IMR-90 (cell line): ENCODE results near the gene INPP5D. TPM values are rescaled to one million over a fixed set of nuclear protein-coding genes. Genes with fewer than 3 reads are reported as not detected.

Source experiments
- ATAC-seq: fragments of 200-7000 bp; cut with Tn5 transposase; 2 replicates; pipeline ENCODE4 v1.9.1; 2020; ENCODE audit warnings: low read depth, mild to moderate bottlenecking, moderate library complexity
- BruUV-seq: library from RNA; stranded (reverse); fragments of 400-500 nt; replicated peaks from 2 replicates; lab custom pipeline; 2021; lab: Mats Ljungman, UMichigan
- CTCF ChIA-PET: fragments of 300-600 bp; formaldehyde crosslinking; extraction: SDS; loops from one replicate; lab custom pipeline; 2021; ENCODE audit warnings: antibody characterized with exemption; lab: Yijun Ruan, JAX
- POLR2A ChIA-PET: fragments of 300-600 bp; sonication (Branson Sonifier 250); formaldehyde crosslinking; loops from one replicate; lab custom pipeline; 2022; ENCODE audit warnings: antibody characterized with exemption; ENCODE audit not compliant: unreplicated experiment; lab: Charles Lee
- DNase-seq: peaks from one replicate; pipeline ENCODE4 v3.0.0; 2013
- H2AFZ ChIP-seq: replicated peaks from 2 replicates; pipeline ENCODE3; 2013; ENCODE audit warnings: low read length, mild to moderate bottlenecking; ENCODE audit not compliant: poor library complexity
- H2AK5ac ChIP-seq: 2 replicates; pipeline ENCODE4 v1.6.1; 2013; ENCODE audit warnings: low read depth, low read length, inconsistent platforms
- H2AK9ac ChIP-seq: replicated peaks from 2 replicates; pipeline ENCODE3; 2013; ENCODE audit warnings: mild to moderate bottlenecking, low read depth, low read length, moderate library complexity; ENCODE audit not compliant: poor library complexity
- H2BK120ac ChIP-seq: 2 replicates; pipeline ENCODE4 v1.6.1; 2013; ENCODE audit warnings: low read depth, low read length, inconsistent platforms
- H2BK15ac ChIP-seq: 3 replicates; pipeline ENCODE4 v1.6.1; 2013; ENCODE audit warnings: low read depth, low read length, inconsistent platforms
- H2BK20ac ChIP-seq: 2 replicates; pipeline ENCODE4 v1.6.1; 2013; ENCODE audit warnings: low read depth, mild to moderate bottlenecking, inconsistent platforms, low read length, moderate library complexity
- H2BK5ac ChIP-seq: 2 replicates; pipeline ENCODE4 v1.6.1; 2013; ENCODE audit warnings: mild to moderate bottlenecking, low read depth, low read length, inconsistent platforms; ENCODE audit not compliant: poor library complexity, severe bottlenecking
- H3K14ac ChIP-seq: replicated peaks from 2 replicates; pipeline ENCODE4 v1.6.1; 2013; ENCODE audit warnings: low read depth, low read length, inconsistent platforms
- H3K18ac ChIP-seq: 2 replicates; pipeline ENCODE4 v1.6.1; 2013; ENCODE audit warnings: low read depth, low read length, control low read depth
- H3K23ac ChIP-seq: 2 replicates; pipeline ENCODE4 v1.6.1; 2013; ENCODE audit warnings: low read depth, low read length, inconsistent platforms
- H3K27ac ChIP-seq: 2 replicates; pipeline ENCODE4 v1.5.1; 2013; ENCODE audit warnings: mild to moderate bottlenecking, control low read depth, low read length; ENCODE audit not compliant: insufficient read depth
- H3K27me3 ChIP-seq: 2 replicates; pipeline ENCODE4 v1.6.1; 2013; ENCODE audit warnings: low read length; ENCODE audit not compliant: control insufficient read depth, insufficient read depth
- H3K36me3 ChIP-seq: 2 replicates; pipeline ENCODE4 v1.6.1; 2013; ENCODE audit warnings: low read length, mixed read lengths; ENCODE audit not compliant: control insufficient read depth, insufficient read depth
- H3K4ac ChIP-seq: 2 replicates; pipeline ENCODE4 v1.6.1; 2013; ENCODE audit warnings: low read depth, low read length, inconsistent platforms
- H3K4me1 ChIP-seq: 2 replicates; pipeline ENCODE4 v1.6.1; 2013; ENCODE audit warnings: low read length, mixed read lengths; ENCODE audit not compliant: control insufficient read depth, insufficient read depth
- H3K4me2 ChIP-seq: 2 replicates; pipeline ENCODE4 v1.6.1; 2013; ENCODE audit warnings: low read depth, mild to moderate bottlenecking, control low read depth, low read length, moderate library complexity
- H3K4me3 ChIP-seq: 2 replicates; pipeline ENCODE4 v1.5.1; 2013; ENCODE audit warnings: low read depth, mild to moderate bottlenecking, control low read depth, low read length, moderate library complexity; ENCODE audit not compliant: insufficient read depth
- H3K56ac ChIP-seq: 2 replicates; pipeline ENCODE4 v1.6.1; 2013; ENCODE audit warnings: low read length, inconsistent platforms; ENCODE audit not compliant: insufficient read depth; ENCODE audit errors: extremely low read depth
- H3K79me1 ChIP-seq, 2 experiments: 2 replicates each; pipeline ENCODE4 v1.6.1; 2013; ENCODE audit warnings: low read length in 2 of 2, inconsistent platforms in 1 of 2, low read depth in 1 of 2
- H3K9ac ChIP-seq: 2 replicates; pipeline ENCODE4 v1.6.1; 2013; ENCODE audit warnings: low read depth, low read length, control low read depth
- H3K9me1 ChIP-seq: 2 replicates; pipeline ENCODE4 v1.6.1; 2013; ENCODE audit warnings: low read length, inconsistent platforms; ENCODE audit not compliant: insufficient read depth
- H3K9me3 ChIP-seq: 2 replicates; pipeline ENCODE4 v1.6.1; 2013; ENCODE audit warnings: low read length; ENCODE audit not compliant: control insufficient read depth, insufficient read depth
- H4K20me1 ChIP-seq: 2 replicates; pipeline ENCODE4 v1.6.1; 2013; ENCODE audit warnings: low read length, inconsistent platforms; ENCODE audit not compliant: insufficient read depth
- H4K5ac ChIP-seq: 2 replicates; pipeline ENCODE4 v1.6.1; 2013; ENCODE audit warnings: mild to moderate bottlenecking, low read depth, low read length, control low read depth
- H4K8ac ChIP-seq, 2 experiments: 2 replicates each; pipeline ENCODE4 v1.6.1; 2013; ENCODE audit warnings: low read depth in 2 of 2, low read length in 2 of 2, control low read depth in 1 of 2, inconsistent platforms in 1 of 2
- H4K91ac ChIP-seq: 2 replicates; pipeline ENCODE4 v1.6.1; 2013; ENCODE audit warnings: low read depth, low read length, inconsistent platforms; ENCODE audit not compliant: insufficient read depth
- BHLHE40 ChIP-seq: fragments of 150-350 bp; IDR thresholded peaks from 2 replicates; pipeline ENCODE4 v1.6.1; 2016; ENCODE audit warnings: mild to moderate bottlenecking, low read depth, low read length
- CEBPB ChIP-seq: IDR thresholded peaks from 2 replicates; pipeline ENCODE4 v1.6.1; 2012; ENCODE audit warnings: low read depth, low read length, improper control_type of control experiment
- CHD1 ChIP-seq: IDR thresholded peaks from 2 replicates; pipeline ENCODE4 v1.6.1; 2012; ENCODE audit warnings: low read depth, low read length, improper control_type of control experiment
- FOS ChIP-seq: fragments of 150-350 bp; IDR thresholded peaks from 2 replicates; pipeline ENCODE4 v1.6.1; 2016; ENCODE audit warnings: low read depth, low read length
- MAZ ChIP-seq: IDR thresholded peaks from 2 replicates; pipeline ENCODE4 v1.6.1; 2012; ENCODE audit warnings: low read depth, mild to moderate bottlenecking, low read length, improper control_type of control experiment, moderate library complexity, borderline replicate concordance
- MXI1 ChIP-seq: IDR thresholded peaks from 2 replicates; pipeline ENCODE4 v1.6.1; 2012; ENCODE audit warnings: low read depth, mild to moderate bottlenecking, low read length, moderate library complexity, borderline replicate concordance
- NFE2L2 ChIP-seq: fragments of 150-350 bp; IDR thresholded peaks from 2 replicates; pipeline ENCODE4 v1.6.1; 2016; ENCODE audit warnings: low read depth, mild to moderate bottlenecking, low read length
- POLR2A ChIP-seq: IDR thresholded peaks from 2 replicates; pipeline ENCODE4 v1.6.1; 2012; ENCODE audit warnings: mild to moderate bottlenecking, low read depth, low read length
- RAD21 ChIP-seq: IDR thresholded peaks from 2 replicates; pipeline ENCODE4 v1.6.1; 2012; ENCODE audit warnings: low read length, improper control_type of control experiment
- RCOR1 ChIP-seq: IDR thresholded peaks from 2 replicates; pipeline ENCODE4 v1.6.1; 2012; ENCODE audit warnings: mild to moderate bottlenecking, low read length, improper control_type of control experiment; ENCODE audit not compliant: insufficient replicate concordance
- RFX5 ChIP-seq: IDR thresholded peaks from 2 replicates; pipeline ENCODE4 v1.8.0; 2012; ENCODE audit warnings: low read depth, mild to moderate bottlenecking, low read length, moderate library complexity
- SMC3 ChIP-seq: fragments of 150-350 bp; IDR thresholded peaks from 2 replicates; pipeline ENCODE4 v1.6.1; 2016; ENCODE audit warnings: low read depth, mild to moderate bottlenecking, antibody characterized with exemption, low read length, moderate library complexity
- whole genome bisulfite sequencing, 2 experiments: methylation state at CpG; one replicate each; pipeline versions ENCODE4 v1.1.5 to v1.1.7; 2013; ENCODE audit warnings: missing lambda C conversion rate in 2 of 2; ENCODE audit not compliant: insufficient read length in 1 of 2; ENCODE audit errors: extremely low coverage in 2 of 2; 5-methylcytosine and 5-hydroxymethylcytosine counted together
- dilution Hi-C: fragments of 300-500 bp; cut with HindIII; formaldehyde crosslinking; loops from one replicate; pipeline ENCODE4 v1.14.3; 2018; ENCODE audit warnings: low sequenced_read_pairs; ENCODE audit not compliant: unreplicated experiment
- in situ Hi-C: fragments of 300-500 bp; cut with MboI; formaldehyde crosslinking; loops from 3 replicates; pipeline ENCODE4 v1.14.3; 2019; ENCODE audit warnings: low sequenced_read_pairs, inconsistent platforms, mixed read lengths
- intact Hi-C: fragments of 100-400 bp; cut with micrococcal nuclease; formaldehyde crosslinking; loops from 2 replicates; pipeline ENCODE4 v1.10.0; 2022
- polyA plus RNA-seq, 3 experiments: library from polyadenylated mRNA; depleted of rRNA; stranded (reverse); fragments of >200 nt; gene quantifications; 2 replicates each; pipeline ENCODE4 v1.2.3, GENCODE V29; 2012; ENCODE audit warnings: low replicate concordance in 1 of 3
- total RNA-seq: library from RNA; depleted of rRNA; stranded (reverse); fragments of >200 nt; gene quantifications from 2 replicates; pipeline ENCODE4 v1.2.3, GENCODE V29; 2012
- TF ChIP-seq, protein P1 (sequence below): fragments of 150-350 bp; IDR thresholded peaks from 2 replicates; pipeline ENCODE4 v1.6.1; 2017; ENCODE audit warnings: mild to moderate bottlenecking, antibody characterized with exemption, low read length, low read depth
- TF ChIP-seq, protein P2 (sequence below): conservative IDR thresholded peaks from 2 replicates; pipeline ENCODE4 v1.5.1; 2012; ENCODE audit warnings: mild to moderate bottlenecking, low read depth, low read length, improper control_type of control experiment
- TF ChIP-seq, protein P3 (sequence below): fragments of 150-350 bp; IDR thresholded peaks from 2 replicates; pipeline ENCODE4 v1.6.1; 2016; ENCODE audit warnings: low read depth, mild to moderate bottlenecking, low read length, moderate library complexity, borderline replicate concordance

The INPP5D gene
- total and polyA plus RNA-seq, 2 of the 4 experiments (the other 2 are of a cell fraction) = 0.18 to 0.29 TPM

DNA sequence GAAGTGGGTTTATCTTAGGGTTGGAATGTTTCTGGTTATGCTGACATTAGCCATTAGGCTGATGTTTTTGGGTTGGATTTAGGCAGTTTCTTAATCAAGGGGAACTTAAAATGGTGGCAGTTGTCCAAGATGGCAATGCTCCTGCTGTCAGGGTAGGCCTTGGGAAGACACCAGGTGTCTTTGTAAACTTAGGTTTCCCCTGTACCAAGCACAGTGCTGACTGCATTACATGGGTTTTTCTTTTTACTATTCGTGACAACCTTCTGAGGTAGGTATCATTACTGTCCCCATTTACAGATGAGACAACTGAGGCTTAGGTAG is 190.8 kb downstream of the INPP5D start:
- peak overlapping the region; percentile 99 for H2AFZ ChIP-seq
- H4K5ac ChIP-seq = peak overlapping the region; percentile 94
- H3K18ac ChIP-seq = 0 out of 2 replicates have a peak overlapping the region, but pooled peaks have one; percentile 10
- no peaks in the 10 kb centered on the region for H3K27me3 ChIP-seq
- peak overlapping the region; percentile 48 for H3K9ac ChIP-seq
- peak overlapping the region; percentile 86 for H2BK120ac ChIP-seq
- peaks cover 7 to 33% of the 10 kb centered on the region in 2 experiments; a peak in 3 of 4 replicates for H3K79me1 ChIP-seq
- 0 out of 2 replicates have a peak, but pooled peaks cover 3% of the 10 kb centered on the region for H3K9me1 ChIP-seq
- POLR2A ChIA-PET = interaction anchor here (0.6 kb wide), 1 partner anchor 243 kb away, joined by 3 read pairs; no protein-coding TSS in a partner anchor
- 0 out of 2 replicates have a peak overlapping the region, but pooled peaks have one; percentile 61 for H3K23ac ChIP-seq
- H2BK15ac ChIP-seq = peak overlapping the region; percentile 89; the same call in 1 of the 3 replicates
- ATAC-seq (no peak), DNase-seq (no peak)
- peak overlapping the region; percentile 72; the same call in 1 of the 2 replicates for H3K14ac ChIP-seq
- in situ Hi-C loops (loop anchor here (5.0 kb wide), 2 partner anchors 399 to 644 kb away; no protein-coding TSS in a partner anchor), intact Hi-C loops (loop anchor here (1.0 to 10.0 kb wide), 8 partner anchors 153 to 645 kb away; no protein-coding TSS in a partner anchor), dilution Hi-C loops (no loop called here)
- H4K91ac ChIP-seq = peak overlapping the region; percentile 92
- H3K9me3 ChIP-seq = no peaks in the 10 kb centered on the region
- H2BK20ac ChIP-seq = 0 out of 2 replicates have a peak overlapping the region, but pooled peaks have one; percentile 73
- WGBS, 2 experiments = no CpG with 5 or more reads among the region's 1 CpG
- H2AK9ac ChIP-seq = peak overlapping the region; percentile 88
- peak overlapping the region; percentile 92 for H3K4ac ChIP-seq
- H3K56ac ChIP-seq = peak overlapping the region; percentile 93
- no peak overlapping the region for H2AK5ac ChIP-seq
- peaks cover 9% of the 10 kb centered on the region; the same call in 1 of the 2 replicates for H4K20me1 ChIP-seq
- no peaks in the 10 kb centered on the region for H3K4me1 ChIP-seq
- no TSS peak for BruUV-seq
- peak overlapping the region; percentile 98 to 100 for H4K8ac ChIP-seq
- peaks cover 2% of the 10 kb centered on the region; the same call in 1 of the 2 replicates for H3K36me3 ChIP-seq
- CTCF ChIA-PET = interaction anchor here (0.6 to 1.2 kb wide), 4 partner anchors 16 to 196 kb away, joined by 3 to 6 read pairs (median 4); no protein-coding TSS in a partner anchor
- H3K27ac ChIP-seq = peak overlapping the region; percentile 49
- peak overlapping the region; percentile 57 for H2BK5ac ChIP-seq
- peak overlapping the region; percentile 52 for H3K4me2 ChIP-seq
- H3K4me3 ChIP-seq = peak overlapping the region; percentile 29; the same call in 1 of the 2 replicates
- no peak for TF ChIP-seq POLR2A
- TF ChIP-seq RCOR1 = no peak
- TF ChIP-seq, protein P1, sequence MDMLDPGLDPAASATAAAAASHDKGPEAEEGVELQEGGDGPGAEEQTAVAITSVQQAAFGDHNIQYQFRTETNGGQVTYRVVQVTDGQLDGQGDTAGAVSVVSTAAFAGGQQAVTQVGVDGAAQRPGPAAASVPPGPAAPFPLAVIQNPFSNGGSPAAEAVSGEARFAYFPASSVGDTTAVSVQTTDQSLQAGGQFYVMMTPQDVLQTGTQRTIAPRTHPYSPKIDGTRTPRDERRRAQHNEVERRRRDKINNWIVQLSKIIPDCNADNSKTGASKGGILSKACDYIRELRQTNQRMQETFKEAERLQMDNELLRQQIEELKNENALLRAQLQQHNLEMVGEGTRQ = no peak
- TF ChIP-seq MAZ = no peak
- no peak for TF ChIP-seq FOS
- TF ChIP-seq RFX5 = no peak
- TF ChIP-seq, protein P2, sequence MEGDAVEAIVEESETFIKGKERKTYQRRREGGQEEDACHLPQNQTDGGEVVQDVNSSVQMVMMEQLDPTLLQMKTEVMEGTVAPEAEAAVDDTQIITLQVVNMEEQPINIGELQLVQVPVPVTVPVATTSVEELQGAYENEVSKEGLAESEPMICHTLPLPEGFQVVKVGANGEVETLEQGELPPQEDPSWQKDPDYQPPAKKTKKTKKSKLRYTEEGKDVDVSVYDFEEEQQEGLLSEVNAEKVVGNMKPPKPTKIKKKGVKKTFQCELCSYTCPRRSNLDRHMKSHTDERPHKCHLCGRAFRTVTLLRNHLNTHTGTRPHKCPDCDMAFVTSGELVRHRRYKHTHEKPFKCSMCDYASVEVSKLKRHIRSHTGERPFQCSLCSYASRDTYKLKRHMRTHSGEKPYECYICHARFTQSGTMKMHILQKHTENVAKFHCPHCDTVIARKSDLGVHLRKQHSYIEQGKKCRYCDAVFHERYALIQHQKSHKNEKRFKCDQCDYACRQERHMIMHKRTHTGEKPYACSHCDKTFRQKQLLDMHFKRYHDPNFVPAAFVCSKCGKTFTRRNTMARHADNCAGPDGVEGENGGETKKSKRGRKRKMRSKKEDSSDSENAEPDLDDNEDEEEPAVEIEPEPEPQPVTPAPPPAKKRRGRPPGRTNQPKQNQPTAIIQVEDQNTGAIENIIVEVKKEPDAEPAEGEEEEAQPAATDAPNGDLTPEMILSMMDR = no peak
- no peak for TF ChIP-seq RAD21
- TF ChIP-seq CEBPB = no peak
- TF ChIP-seq, protein P3, sequence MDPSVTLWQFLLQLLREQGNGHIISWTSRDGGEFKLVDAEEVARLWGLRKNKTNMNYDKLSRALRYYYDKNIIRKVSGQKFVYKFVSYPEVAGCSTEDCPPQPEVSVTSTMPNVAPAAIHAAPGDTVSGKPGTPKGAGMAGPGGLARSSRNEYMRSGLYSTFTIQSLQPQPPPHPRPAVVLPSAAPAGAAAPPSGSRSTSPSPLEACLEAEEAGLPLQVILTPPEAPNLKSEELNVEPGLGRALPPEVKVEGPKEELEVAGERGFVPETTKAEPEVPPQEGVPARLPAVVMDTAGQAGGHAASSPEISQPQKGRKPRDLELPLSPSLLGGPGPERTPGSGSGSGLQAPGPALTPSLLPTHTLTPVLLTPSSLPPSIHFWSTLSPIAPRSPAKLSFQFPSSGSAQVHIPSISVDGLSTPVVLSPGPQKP = no peak
- no peak for TF ChIP-seq SMC3
- TF ChIP-seq BHLHE40 = no peak
- no peak for TF ChIP-seq MXI1
- no peak for TF ChIP-seq NFE2L2
- no peak for TF ChIP-seq CHD1
